CD4-positive, alpha-beta T cell treated with Interleukin-4 for 4 hours (primary cell): ENCODE results near the gene SLC17A9.

Source experiments
- DNase-seq: peaks from one replicate; pipeline ENCODE4 v3.0.0-alpha.2; 2020

Gene SLC17A9

DNA sequence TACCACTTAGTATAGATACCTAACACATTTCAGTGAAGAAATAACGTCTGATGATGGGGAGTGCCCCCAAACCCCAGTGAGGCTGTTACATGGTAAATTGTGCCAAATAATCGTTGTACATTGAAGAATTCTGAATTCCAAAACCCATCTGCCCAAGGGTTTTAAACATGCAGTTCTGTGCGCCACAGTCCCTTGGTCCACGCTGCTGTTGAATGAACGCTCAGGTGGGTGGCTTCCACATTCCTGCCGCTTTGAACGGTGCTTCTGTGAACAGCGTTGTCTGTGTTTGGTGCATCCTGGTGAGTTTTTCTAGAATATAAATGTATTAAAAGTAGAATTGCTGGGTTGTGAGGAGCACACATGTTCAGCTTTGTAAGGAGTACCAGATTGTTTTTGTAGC, 11.6 kb upstream of the SLC17A9 start:
- no peak for DNase-seq

DNA sequence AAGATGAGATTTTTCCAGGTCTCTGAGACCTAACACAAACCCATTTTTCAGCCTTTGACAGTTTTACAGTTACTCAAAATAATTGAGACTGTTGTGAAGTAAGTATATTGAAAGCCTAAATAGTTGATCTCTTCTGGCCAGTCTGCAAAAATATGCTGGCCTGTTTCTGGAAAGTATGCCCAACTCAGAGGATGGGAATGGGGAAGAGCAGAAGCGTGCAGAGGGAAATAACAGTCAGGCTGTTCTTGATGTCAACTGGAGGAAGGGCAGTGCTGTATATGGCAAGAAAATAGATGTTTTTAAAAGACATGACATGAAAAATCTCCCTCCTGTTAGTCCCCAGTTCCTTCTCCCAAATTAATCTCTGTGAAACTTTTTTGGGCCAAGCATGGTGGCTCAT, 10.7 kb upstream of the SLC17A9 start:
- no peak for DNase-seq

DNA sequence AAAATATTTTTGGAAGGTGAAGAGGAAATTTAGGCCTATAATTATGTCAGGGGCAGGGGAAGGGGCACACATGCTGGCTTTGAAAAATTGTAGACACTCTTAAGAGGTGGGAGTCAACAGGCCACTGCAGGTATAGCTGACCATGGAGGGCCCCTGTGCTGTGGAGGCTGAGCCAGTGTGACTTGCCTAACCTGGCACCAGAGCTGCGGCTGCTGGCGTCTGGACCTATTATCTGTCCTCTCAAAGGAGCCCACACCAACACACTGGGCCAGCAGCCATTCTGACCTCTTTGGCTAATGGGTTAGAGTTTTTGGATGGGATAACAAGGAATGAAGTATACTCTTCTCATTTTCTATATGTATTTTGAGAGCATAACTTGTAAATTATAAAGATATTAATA, 10.1 kb upstream of the SLC17A9 start:
- no peak for DNase-seq

DNA sequence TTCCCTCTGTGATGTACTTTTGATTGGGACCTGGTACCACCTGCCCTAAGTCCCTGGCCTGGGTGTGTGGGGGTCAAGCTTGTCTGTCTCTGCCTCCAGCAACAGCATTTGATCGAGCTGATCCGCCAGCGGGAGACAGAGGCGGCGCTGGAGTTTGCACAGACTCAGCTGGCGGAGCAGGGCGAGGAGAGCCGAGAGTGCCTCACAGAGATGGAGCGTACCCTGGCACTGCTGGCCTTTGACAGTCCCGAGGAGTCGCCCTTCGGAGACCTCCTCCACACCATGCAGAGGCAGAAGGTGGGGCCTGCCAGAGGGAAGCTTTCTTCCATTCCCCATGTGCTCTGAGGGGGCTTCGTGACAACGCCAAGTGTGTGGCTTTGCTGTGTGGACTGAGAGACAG, 9.1 kb upstream of the SLC17A9 start:
- no peak for DNase-seq

DNA sequence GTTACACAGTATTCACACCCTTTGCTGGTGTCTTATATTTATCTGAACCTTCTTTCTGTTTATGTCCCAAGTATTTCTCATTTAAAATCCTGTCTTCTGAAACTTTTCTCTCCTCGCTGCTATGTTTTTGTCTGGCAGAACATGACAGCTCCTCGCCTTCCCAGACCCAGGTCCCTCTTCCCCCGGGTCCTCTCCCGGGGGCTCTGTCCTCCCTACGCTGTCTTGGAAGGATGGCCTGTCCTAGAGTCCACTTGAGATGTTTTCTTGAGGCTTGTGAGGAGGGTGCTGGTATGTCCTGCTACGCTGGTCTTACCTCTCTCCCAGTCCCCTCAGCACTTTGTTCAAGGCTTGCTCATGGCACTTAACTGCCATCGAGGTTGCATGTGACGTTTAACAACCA, 8.3 kb upstream of the SLC17A9 start:
- DNase-seq = no peak

DNA sequence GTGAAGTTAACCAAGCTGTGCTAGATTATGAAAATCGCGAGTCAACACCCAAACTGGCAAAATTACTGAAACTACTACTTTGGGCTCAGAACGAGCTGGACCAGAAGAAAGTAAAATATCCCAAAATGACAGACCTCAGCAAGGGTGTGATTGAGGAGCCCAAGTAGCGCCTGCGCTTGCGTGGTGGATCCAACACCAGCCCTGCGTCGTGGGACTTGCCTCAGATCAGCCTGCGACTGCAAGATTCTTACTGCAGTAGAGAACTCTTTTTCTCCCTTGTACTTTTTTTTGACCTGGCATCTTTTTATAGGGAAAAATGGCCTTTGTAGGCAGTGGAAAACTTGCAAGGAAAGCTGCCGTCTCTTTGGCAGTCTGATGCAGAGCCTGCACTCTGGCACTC, 7.8 kb upstream of the SLC17A9 start:
- no peak for DNase-seq

DNA sequence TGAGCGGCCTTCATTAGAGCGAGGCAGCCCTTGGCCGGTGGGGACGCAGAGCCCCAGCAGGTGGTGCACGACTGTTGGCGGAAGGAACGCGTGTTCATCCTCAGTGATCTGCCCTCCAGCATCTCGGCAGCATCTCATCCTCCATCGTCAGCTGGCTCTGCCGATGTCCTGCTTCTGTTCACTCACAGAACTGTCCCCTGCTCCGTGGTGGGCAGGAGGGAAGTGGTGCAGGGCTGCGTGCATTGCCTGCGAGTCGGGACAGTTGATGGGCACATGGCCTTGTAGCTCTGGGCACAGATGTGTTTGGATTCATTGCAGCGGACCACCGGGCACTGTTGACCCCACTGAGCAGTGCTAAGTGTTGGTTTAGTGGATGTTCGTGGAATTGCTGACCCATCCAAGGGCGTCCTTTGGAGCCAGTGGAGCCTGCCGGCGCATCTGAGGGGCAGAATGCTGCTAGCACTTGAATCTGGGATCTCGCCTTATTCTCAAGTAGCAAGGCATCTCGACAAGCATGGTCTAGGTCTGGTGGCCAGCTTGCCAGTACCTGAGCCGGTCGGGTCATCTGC, 6.7 kb upstream of the SLC17A9 start:
- DNase-seq = no peak

DNA sequence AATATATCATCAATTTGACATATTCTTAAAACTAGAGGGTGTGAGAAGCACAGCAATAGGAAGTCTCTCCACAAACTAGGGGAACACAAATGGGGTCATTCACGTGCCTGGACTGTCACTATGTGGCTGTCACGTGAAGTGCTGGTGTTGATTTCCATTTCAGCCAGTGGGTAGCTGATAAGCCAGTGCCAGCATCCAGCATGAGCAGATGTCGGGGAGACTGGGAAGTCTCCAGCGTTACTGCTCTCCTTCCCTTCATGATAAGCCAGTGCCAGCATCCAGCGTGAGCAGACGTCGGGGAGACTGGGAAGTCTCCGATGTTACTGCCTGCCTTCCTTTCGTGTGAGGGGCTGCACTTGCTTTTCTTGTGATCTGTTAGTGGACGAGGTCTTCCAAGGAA, 5.6 kb upstream of the SLC17A9 start:
- DNase-seq = no peak

DNA sequence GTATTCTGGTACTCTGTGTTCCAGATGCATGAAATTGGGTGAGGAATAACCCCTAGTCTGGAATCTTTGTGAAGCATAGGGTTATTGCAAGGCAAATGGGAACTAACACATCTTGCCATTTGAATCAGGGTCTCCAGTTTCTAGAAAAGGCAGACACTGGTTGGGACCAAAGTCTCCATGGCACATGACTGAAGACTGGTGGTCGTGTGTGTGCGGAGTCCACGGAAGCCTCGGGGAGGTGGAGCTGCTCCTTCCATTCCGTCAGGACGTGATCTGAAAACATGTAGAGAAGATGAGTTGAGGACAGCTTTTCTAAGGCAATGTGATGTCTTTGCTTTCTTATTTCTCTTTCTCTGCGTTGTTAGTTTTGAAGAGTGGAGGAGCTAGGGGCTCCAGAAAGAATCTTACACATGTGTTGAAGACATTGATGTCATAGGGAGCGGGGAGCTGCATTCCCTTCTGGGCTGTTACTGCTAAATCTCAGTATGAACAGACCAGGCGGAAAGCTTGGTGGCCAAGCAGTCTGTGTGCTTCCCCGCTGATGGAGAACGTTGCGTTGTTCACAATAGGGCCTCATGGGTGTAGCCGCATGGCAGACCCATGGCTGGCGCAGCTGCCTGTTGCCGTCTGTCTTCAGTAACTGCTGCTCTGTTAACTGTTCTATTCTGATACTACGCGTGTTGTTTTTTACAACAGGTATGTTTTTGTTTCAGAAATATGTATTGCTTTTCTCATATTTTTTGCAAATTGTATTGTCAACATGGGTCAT, 4.8 kb upstream of the SLC17A9 start:
- no peak for DNase-seq

DNA sequence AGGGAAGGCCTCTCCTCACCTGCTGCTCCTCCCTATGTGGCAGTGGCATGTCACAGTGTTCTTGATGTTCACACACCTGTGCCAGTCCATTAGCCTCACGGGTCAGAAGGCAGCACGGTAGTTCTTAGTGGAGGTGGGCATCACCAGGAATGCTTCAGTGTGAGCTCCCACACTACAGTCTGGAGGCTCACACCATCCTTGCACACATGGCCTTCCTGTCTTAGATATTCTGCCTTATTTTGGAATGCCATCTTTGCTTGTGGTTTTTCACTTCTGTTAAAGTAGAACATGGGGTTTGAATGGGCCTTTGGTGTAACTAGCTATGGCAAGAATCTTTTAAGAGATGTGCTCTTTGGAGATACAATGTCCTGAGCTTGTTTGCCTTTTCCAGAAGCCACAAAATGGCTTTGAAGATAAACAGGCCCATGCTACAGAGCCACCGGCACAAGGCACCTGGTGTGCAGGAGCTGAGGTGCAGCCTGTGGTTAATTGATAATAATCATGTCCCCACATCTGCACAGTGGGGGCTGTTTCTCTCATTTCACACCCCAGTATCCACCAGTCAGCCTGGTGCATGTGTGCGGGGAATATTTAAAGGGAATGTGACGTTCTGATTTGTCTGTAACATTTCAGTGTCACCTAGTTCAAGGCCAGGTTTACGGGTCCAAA, 3.2 kb upstream of the SLC17A9 start:
- DNase-seq = no peak

DNA sequence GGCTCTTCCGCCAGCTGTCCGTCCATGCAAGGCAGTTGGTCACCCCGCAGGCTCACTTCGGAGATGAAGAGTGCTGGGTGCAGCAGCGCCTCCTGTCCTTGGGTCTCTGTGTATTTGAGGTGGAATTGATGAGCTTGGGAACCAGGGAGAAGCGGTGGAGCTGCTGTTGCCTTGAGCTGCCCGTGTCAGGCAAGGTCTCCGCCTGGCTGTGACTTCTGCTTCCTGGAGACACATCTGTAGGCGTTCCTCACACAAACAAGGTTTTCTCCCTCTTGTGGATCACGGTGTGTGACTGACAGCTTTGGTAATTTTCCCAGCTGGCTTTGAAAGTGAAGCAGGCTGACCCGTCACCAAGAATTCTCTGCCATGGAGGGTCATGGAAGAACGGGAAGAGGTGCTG, 2.5 kb upstream of the SLC17A9 start:
- no peak for DNase-seq

DNA sequence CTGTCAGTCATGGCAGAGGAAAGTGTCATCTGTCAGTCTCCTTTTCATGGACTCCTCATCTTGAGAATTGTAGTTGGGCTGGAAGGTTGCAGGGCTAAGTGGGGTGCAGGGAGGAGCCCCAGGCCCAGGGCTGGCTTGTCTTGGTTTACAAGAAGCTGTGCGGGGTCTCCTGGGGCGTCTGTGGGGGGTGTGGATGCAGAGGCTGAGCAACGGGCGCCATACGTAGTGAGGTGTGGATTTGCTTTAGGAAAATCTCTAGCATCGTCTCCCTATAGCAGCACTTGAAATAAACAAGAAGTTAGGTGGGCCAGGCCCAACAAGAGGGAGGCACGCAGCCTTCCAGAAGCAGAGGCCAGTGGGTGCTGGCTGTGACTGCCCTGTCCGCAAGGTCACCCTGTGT, 1.8 kb upstream of the SLC17A9 start:
- no peak for DNase-seq

DNA sequence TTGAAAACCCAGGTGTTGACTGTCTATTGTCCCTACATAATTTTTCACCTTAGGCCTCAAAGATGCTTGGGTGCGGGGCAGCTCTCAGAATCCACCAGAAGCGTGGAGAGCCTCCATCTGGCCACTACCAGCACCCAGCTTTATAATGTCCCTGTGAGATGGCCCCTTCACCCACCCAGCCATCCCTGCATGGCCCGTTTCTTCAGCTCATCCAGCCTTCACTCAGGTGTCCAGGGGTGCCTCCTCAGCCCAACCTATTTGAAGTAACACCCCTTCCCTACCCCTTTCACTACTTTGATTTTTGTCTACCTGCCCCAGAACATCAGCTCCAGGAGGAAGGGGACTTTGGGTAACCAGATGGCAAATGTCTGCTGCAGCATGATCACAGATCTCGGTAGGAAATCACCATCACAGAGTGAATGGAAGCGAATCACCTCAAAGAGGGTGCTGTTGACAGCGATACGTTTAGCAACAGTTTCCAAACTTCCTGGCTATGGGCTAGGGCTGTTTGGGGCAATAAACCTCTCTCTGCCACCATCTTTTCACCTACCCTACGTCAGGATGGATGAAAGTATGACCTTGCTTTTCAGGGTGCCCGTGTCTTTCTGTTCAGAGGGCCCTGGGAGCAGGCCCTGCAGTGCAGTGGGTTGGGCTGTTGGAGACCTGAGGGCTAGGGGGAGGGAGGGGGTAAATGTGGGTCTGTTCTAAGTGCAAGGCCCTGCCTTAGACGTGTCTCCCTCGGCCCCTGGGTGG, 1.2 kb upstream of the SLC17A9 start:
- DNase-seq = no peak

DNA sequence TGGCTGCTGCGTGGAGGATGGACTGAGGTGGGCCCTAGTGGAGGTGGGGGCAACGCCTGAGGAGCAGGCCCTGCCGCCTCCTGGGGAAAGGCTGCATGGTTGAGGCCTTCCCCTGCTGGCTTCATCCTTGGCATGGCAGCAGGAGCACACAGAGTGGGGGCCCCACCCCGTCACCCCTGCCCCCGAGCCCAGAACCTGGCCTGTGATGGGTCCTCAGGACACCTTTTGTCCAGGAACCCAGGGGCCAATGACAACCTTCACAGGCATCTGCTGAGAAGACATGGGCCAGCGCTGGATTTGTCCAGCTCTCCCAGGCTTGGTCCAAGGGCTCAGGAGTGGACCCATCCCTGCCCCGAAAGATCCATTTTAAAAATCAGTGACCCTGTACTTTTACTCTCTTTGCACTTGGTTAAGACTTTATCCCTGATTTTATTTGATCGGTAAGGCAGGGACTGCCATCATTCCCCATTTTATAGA, 575 bp upstream of the SLC17A9 start:
- no peak for DNase-seq

DNA sequence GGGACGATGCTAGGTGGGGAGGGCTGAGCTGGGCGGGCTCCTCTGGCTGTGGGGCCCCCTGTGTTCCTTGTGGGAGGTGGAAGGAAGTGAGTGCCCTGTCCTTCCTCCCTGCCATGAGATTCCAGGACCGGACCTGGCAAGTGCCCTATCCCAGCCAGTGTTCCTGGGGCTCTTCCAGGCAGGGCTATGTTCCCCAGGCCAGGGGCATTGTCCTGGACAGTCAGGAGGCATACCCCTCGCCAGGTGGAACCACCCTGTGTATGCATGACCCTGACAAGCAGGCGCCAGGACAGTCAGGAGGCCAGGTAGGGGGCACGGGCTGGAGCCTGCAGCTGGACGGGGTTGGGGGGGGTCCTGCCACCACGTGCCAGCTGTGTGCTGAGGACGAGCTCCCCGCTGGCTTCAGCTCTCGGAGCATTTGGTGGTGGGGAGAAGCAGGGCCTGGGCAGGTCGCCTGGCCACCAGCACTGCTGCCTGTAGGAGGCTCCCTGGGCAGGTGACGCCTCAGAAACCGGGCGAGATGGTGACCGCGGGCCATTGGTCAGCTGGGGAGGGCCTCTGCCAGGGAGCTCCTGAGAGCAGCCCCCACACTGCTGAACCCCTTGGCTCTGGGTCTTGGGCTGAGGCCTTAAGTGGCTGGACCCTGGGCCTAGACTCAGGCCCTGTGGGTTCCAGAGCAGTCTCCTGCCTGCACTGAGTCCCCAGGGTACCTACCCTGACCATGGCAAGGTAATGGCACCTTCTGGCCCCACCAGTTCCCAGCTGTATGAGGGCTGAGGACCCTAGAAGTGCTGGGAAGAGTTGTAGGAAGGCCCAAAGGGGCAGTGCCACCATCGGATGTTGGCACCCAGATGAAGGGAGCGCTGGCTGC, 694 bp downstream of the SLC17A9 start:
- DNase-seq = no peak

DNA sequence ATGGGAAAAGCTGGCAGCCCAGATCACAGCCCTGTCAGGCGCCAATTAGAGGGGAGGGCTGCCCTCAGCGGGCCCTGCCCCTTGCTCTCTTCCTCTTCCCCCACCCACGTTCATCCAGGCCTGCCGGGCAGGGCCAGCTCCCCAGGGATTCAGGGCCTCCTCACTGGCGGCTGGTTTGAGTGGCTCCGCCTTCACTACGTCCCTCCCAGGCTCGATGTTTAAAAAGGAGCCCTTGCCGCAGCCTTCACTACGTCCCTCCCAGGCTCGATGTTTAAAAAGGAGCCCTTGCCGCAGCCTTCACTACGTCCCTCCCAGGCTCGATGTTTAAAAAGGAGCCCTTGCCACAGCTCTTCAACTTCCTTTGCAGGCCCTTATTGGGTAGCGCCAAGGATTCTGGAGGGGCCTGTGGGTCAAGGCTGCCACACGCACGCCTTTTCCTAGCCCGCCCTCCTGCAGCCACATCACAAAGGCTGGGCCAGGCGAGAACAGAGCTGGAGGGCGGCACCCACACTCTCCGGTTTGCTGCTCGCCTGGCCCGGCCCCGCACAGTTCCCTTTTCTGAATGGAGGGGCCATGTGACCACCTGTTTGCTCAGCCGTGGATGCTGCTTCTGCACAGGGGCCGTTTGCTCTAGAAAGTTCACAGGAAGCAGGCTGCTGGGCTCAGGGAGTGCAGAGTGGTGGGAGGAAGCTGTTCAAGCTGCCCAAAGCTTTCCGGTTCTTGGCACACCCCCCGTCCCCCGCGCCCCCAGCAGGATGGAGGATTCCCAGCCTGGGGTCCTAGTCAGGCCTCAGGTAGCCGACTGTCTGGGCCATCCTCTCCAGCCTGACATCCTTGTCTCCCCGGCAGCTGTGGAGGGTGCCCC, 1.6 kb downstream of the SLC17A9 start:
- peak; percentile 67 for DNase-seq

DNA sequence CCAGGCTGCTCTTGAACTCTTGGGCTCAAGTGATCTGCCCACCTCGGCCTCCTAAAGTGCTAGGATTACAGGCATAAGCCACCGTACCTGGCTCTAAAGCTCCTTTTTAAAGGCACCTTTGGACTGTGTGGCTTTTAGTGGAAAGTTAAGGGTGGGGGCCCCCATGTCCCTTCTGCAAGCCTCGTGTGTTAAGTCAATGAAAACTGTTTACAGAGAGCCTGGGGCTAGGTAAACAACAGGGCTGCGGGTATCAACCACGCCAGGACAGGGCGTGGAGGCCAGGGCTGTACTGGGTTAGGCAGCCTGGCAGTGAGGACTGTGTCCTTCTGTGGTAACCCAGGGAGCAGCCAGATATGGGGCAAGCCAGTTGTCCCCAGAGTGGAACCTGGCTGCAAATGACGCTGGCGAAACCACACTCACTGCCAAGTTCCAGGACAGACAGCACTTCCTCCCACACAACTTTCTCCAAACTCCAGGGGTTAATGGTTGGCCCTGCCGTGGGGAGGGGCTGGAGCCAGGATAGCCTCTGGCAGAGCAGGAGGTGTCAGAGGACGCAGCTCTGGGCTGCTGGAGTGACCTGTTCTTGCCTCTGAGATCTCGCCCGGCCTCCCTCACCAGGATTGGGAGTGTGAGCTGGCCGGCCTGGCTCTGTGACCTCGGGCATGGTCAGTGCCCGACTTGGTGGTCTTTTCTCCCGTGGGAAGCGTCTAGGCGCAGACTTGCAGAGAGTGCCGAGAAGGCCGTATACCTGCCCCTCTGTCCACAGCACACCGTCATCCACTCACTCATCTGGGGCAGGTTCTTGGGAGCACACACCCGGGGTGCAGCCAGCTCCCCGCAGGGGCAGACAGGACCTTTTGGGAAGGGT, 3.2 kb downstream of the SLC17A9 start:
- DNase-seq = no peak

DNA sequence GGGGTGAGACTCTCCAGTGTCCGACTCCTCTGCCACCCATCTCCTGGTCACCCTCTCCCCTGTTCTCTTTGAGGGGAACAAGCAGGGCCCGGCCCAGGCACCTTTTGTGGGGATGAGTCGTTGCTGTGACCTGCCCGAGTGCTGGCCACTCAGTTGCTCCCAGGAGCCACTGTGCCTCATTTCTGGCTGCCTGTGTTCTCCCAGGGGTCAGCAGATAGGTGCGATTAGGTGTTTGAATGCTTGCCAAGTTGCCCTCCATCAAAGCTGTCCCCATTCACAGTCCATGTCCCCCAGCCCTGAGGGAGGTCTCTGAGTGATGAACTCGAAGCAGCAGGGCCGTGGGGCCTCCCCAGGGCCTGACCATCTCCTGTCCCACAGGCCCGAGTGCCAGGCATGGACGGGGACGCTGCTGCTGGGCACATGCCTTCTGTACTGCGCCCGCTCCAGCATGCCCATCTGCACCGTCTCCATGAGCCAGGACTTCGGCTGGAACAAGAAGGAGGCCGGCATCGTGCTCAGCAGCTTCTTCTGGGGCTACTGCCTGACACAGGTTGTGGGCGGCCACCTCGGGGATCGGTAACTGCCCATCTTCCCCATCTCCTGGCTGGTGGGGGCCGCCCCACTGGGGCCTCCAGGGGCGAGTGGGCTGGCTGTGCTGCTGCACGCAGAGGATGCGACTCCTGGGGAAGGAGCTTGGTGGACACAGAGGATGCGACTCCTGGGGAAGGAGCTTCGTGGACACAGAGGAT, 4.1 kb downstream of the SLC17A9 start:
- no peak for DNase-seq
